ENCODE results near the gene ANKRD31.

Gene ANKRD31

DNA sequence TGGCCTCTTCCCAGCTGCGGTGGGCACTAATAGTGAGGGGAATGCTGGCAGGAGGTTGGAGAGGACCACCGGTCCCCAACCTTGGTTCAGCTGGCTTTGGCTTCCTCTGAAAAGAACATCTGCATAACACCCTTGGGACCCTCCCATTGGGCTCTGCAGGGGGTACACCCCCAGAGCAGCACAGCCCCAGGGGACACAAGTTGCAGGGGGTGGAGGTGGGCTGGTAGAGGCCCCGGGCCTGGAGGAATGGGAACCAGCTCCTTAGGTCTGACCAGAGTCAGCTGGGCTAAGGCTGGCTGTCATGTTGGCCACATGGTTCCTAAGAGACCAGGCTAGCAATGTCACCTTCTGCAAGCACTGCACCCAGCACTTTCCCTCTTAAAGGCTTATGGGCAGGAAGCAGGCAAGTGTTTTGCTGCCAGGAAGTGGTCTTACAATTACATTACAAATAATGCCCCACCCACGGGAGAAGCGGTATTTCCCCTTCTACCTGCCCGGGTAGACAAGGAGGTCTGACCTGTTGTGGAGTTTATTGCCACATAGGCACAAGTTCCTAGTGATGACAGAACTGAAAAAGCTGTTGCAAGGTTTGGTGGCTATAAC, 202.4 kb downstream of the ANKRD31 start:
- no peak for TF ChIP-seq POLR2AphosphoS5 (IDR thresholded peaks at IDR 0.05; ENCODE audit: low read depth, low read length)
- TF ChIP-seq, protein P1, sequence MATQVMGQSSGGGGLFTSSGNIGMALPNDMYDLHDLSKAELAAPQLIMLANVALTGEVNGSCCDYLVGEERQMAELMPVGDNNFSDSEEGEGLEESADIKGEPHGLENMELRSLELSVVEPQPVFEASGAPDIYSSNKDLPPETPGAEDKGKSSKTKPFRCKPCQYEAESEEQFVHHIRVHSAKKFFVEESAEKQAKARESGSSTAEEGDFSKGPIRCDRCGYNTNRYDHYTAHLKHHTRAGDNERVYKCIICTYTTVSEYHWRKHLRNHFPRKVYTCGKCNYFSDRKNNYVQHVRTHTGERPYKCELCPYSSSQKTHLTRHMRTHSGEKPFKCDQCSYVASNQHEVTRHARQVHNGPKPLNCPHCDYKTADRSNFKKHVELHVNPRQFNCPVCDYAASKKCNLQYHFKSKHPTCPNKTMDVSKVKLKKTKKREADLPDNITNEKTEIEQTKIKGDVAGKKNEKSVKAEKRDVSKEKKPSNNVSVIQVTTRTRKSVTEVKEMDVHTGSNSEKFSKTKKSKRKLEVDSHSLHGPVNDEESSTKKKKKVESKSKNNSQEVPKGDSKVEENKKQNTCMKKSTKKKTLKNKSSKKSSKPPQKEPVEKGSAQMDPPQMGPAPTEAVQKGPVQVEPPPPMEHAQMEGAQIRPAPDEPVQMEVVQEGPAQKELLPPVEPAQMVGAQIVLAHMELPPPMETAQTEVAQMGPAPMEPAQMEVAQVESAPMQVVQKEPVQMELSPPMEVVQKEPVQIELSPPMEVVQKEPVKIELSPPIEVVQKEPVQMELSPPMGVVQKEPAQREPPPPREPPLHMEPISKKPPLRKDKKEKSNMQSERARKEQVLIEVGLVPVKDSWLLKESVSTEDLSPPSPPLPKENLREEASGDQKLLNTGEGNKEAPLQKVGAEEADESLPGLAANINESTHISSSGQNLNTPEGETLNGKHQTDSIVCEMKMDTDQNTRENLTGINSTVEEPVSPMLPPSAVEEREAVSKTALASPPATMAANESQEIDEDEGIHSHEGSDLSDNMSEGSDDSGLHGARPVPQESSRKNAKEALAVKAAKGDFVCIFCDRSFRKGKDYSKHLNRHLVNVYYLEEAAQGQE (IDR thresholded peaks at IDR 0.05; ENCODE audit: insufficient read depth in 1 of 2, low read depth in 2 of 2, low read length in 2 of 2): no peak
- TF ChIP-seq FOXP2 (optimal IDR thresholded peaks at IDR 0.05; ENCODE audit: borderline replicate concordance, extremely low read depth, extremely low read length, insufficient read depth): no peak
- TF ChIP-seq SIN3A (IDR thresholded peaks at IDR 0.05; ENCODE audit: borderline replicate concordance, insufficient read depth, low read length): no peak
- TF ChIP-seq TAF1 (IDR thresholded peaks at IDR 0.05; ENCODE audit: borderline replicate concordance, insufficient read depth, low read length): no peak

DNA sequence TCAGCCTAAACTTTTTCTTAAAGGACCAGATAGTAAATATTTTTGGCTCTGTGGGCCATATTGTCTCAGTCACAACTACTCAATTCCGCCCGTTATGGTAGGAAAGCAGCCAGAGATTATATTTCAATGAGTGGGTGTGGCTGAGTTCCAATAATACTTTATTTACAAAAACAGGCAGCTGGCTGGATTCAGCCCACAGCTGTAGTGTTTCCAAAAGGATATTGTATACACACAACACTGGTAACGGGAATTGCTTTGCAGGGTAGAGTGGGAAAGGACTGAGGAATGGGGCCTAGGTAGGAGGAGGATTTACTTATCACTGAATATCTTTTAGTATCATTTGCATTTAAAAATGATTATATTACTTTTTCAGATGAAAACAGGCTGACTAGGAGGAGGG, 205.3 kb downstream of the ANKRD31 start:
- TF ChIP-seq SIN3A (IDR thresholded peaks at IDR 0.05; ENCODE audit: borderline replicate concordance, insufficient read depth, low read length) (no peak), TAF1 (IDR thresholded peaks at IDR 0.05; ENCODE audit: borderline replicate concordance, insufficient read depth, low read length) (no peak), POLR2AphosphoS5 (IDR thresholded peaks at IDR 0.05; ENCODE audit: low read depth, low read length) (no peak), FOXP2 (optimal IDR thresholded peaks at IDR 0.05; ENCODE audit: borderline replicate concordance, extremely low read depth, extremely low read length, insufficient read depth) (no peak)
- TF ChIP-seq, protein P1 (IDR thresholded peaks at IDR 0.05; ENCODE audit: insufficient read depth in 1 of 2, low read depth in 2 of 2, low read length in 2 of 2): no peak

DNA sequence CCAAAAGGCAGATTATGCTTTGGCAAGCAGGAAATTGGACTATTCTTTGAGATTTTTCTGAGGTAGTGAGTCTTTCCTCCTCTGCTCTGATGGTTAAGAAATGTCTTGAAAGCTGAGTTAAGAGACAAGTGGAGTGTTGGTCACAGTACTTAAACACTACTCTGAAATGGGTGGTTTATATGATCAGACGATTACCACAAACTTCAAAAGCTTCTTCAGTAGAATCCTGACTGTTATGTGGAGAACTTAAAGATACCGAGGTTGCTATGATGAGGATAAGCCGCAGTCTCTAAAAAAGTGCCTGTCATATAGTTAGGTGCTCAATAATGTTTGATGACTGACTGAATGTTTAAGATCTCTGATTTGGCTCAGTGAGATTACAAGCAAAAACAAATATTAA, 208.6 kb downstream of the ANKRD31 start:
- TF ChIP-seq, protein P1 (IDR thresholded peaks at IDR 0.05; ENCODE audit: insufficient read depth in 1 of 2, low read depth in 2 of 2, low read length in 2 of 2): no peak
- TF ChIP-seq TAF1 (IDR thresholded peaks at IDR 0.05; ENCODE audit: borderline replicate concordance, insufficient read depth, low read length) (no peak), FOXP2 (optimal IDR thresholded peaks at IDR 0.05; ENCODE audit: borderline replicate concordance, extremely low read depth, extremely low read length, insufficient read depth) (no peak), SIN3A (IDR thresholded peaks at IDR 0.05; ENCODE audit: borderline replicate concordance, insufficient read depth, low read length) (no peak), POLR2AphosphoS5 (IDR thresholded peaks at IDR 0.05; ENCODE audit: low read depth, low read length) (no peak)

DNA sequence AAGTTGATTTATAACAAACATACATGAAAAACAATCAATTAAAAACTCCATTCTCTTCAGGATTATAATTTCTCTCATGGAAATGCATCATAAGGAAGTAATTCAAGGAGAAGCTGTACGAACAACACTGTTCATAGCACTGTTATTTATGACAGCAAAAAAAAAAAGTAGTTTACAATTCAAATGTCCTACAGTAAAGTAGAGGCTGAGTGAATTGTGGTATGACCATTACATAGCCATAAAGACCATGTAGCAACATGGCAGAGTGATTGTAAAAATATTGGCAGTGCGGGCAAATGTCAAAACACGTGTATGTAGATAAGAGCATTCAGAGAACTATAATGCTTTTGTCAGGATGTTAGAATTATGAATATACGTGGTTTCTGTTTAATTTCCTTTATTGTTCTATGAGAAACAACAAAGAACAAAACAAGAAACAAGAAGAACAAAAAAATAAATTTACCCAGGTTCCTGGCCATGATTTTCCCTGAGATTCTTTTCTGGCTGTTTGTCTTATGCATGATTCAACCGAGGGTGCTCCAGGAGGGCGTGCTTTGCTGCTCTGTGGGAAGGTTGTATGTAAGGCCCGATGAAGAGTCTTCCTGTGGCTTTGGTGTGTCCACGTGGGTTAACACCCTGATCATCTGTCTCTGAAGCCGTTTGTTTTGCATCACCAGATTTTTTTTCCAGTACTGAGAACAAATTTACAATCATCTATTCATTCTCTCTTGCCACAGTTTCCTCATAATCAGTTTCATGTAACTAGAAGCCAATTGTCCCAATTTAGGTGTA, 213.1 kb downstream of the ANKRD31 start:
- TF ChIP-seq POLR2AphosphoS5 (IDR thresholded peaks at IDR 0.05; ENCODE audit: low read depth, low read length) (no peak), SIN3A (IDR thresholded peaks at IDR 0.05; ENCODE audit: borderline replicate concordance, insufficient read depth, low read length) (no peak), FOXP2 (optimal IDR thresholded peaks at IDR 0.05; ENCODE audit: borderline replicate concordance, extremely low read depth, extremely low read length, insufficient read depth) (no peak)
- TF ChIP-seq, protein P1 (IDR thresholded peaks at IDR 0.05; ENCODE audit: insufficient read depth in 1 of 2, low read depth in 2 of 2, low read length in 2 of 2): no peak
